GM06990 (cell line): ENCODE results near the gene MTA3.

Experiments
- DNase-seq: peaks from one replicate; pipeline ENCODE4 v3.0.0-alpha.2; 2011; ENCODE audit not compliant: insufficient read length; ENCODE audit errors: extremely low read depth
- H3K27me3 ChIP-seq: replicated peaks from 2 replicates; pipeline ENCODE4 v1.6.0; 2011; ENCODE audit warnings: low read length; ENCODE audit not compliant: control insufficient read depth, insufficient read depth
- H3K36me3 ChIP-seq: 2 replicates; pipeline ENCODE4 v1.5.1; 2011; ENCODE audit warnings: low read length; ENCODE audit not compliant: control insufficient read depth, insufficient read depth
- H3K4me3 ChIP-seq: replicated peaks from 2 replicates; pipeline ENCODE4 v1.5.1; 2011; ENCODE audit warnings: low read depth, mild to moderate bottlenecking, control low read depth, low read length
- CTCF ChIP-seq: IDR thresholded peaks from 2 replicates; pipeline ENCODE4 v1.5.1; 2011; ENCODE audit warnings: low read length, control low read depth, mild to moderate bottlenecking, inconsistent platforms; ENCODE audit not compliant: insufficient read depth, poor library complexity, severe bottlenecking

Gene MTA3

GRCh38 chr2:42764096-42764495, 195.7 kb downstream of the MTA3 start, which contains the start of gene OXER1:
Gene OXER1 (minus strand): TSS chr2:42764135. CDS start chr2:42764062, 73 bp downstream.
- Histone ChIP-seq H3K27me3 (no peaks in the 10 kb centered on the region), H3K36me3 (peaks cover 5% of the 10 kb centered on the region; the same call in 1 of the 2 replicates), H3K4me3 (no peak within 1 kb of the TSS)
- no peak for TF ChIP-seq CTCF
- DNase-seq = no peak

GRCh38 chr2:42764901-42765300, 196.5 kb downstream of the MTA3 start:
- DNase-seq = no peak
- no peaks in the 10 kb centered on the region for H3K27me3 ChIP-seq
- H3K36me3 ChIP-seq = peaks cover 5% of the 10 kb centered on the region
- H3K4me3 ChIP-seq = no peak overlapping the region
- TF ChIP-seq CTCF = no peak

- H3K27me3 ChIP-seq = no peaks in the 10 kb centered on the region
- no peak overlapping the region for H3K4me3 ChIP-seq
- DNase-seq = no peak
- H3K36me3 ChIP-seq = peaks cover 8% of the 10 kb centered on the region
- no peak for TF ChIP-seq CTCF
These were observed 197.3 kb downstream of the MTA3 start for GRCh38 chr2:42765686-42766085.

- TF ChIP-seq CTCF = no peak
- Histone ChIP-seq H3K27me3 (no peaks in the 10 kb centered on the region), H3K36me3 (peaks cover 10% of the 10 kb centered on the region), H3K4me3 (no peak overlapping the region)
- no peak for DNase-seq
These were observed 198.9 kb downstream of the MTA3 start for GRCh38 chr2:42767080-42767898.

- Histone ChIP-seq H3K27me3 (no peaks in the 10 kb centered on the region), H3K4me3 (no peak overlapping the region), H3K36me3 (peaks cover 10% of the 10 kb centered on the region)
- DNase-seq = no peak
- no peak for TF ChIP-seq CTCF
These were observed 199.7 kb downstream of the MTA3 start for GRCh38 chr2:42767899-42768705.
